SK-N-SH (cell line): ENCODE measurements around the gene NBL1. TPM values are rescaled to one million over a fixed set of nuclear protein-coding genes. Genes with fewer than 3 reads are reported as not detected.

Source experiments
- CTCF ChIA-PET: fragments of 300-600, 350-600 bp; formaldehyde crosslinking; extraction: SDS; loops from one replicate; lab custom pipeline; 2021; lab: Yijun Ruan, JAX
- POLR2A ChIA-PET: fragments of 350-600 bp; sonication (Branson Sonifier 250); formaldehyde crosslinking; extraction: SDS; loops from one replicate; lab custom pipeline; 2020; ENCODE audit warnings: antibody characterized with exemption, inconsistent platforms; lab: Yijun Ruan, JAX
- DNase-seq: peaks from one replicate; pipeline ENCODE4 v3.0.0; 2012
- H2AFZ ChIP-seq: fragments of 200-600 bp; sonication (generic); 2 replicates; pipeline ENCODE4 v1.8.1; 2016; ENCODE audit warnings: antibody characterized with exemption, mild to moderate bottlenecking, low read depth
- H3F3A ChIP-seq: fragments of 200-600 bp; sonication (generic); replicated peaks from 2 replicates; pipeline ENCODE3; 2016; ENCODE audit warnings: antibody characterized with exemption, mild to moderate bottlenecking; ENCODE audit not compliant: insufficient read depth
- H3K27ac ChIP-seq, 2 experiments: fragments of 200-500 bp in 1 of 2; fragments of 200-600 bp in 1 of 2; sonication (Bioruptor generic) in 1 of 2; sonication (generic), shearing (Covaris generic) in 1 of 2; 2 replicates each; pipeline versions ENCODE4 v1.5.1 to v1.6.1; 2014 to 2016; ENCODE audit warnings: low read depth in 2 of 2, inconsistent platforms in 1 of 2, low read length in 1 of 2, mild to moderate bottlenecking in 1 of 2, mixed read lengths in 1 of 2
- H3K27me3 ChIP-seq: fragments of 200-600 bp; sonication (generic), shearing (Covaris generic); 2 replicates; pipeline ENCODE4 v1.6.1; 2016; ENCODE audit warnings: mixed run types; ENCODE audit not compliant: insufficient read depth
- H3K36me3 ChIP-seq, 2 experiments: fragments of 200-500 bp in 1 of 2; fragments of 200-600 bp in 1 of 2; sonication (Bioruptor generic) in 1 of 2; sonication (generic) in 1 of 2; replicated peaks in 1 of 2; 2 replicates each; pipeline versions ENCODE3 to v1.5.1; 2014 to 2016; ENCODE audit warnings: low read length in 1 of 2, mild to moderate bottlenecking in 1 of 2; ENCODE audit not compliant: insufficient read depth in 2 of 2, control insufficient read depth in 1 of 2
- H3K4me1 ChIP-seq, 2 experiments: fragments of 200-500 bp in 1 of 2; fragments of 200-600 bp in 1 of 2; sonication (Bioruptor generic) in 1 of 2; sonication (generic), shearing (Covaris generic) in 1 of 2; 2 replicates each; pipeline versions ENCODE4 v1.5.1 to v1.6.1; 2014 to 2016; ENCODE audit warnings: low read depth in 1 of 2, low read length in 1 of 2, mixed run types in 1 of 2; ENCODE audit not compliant: insufficient read depth in 2 of 2, control insufficient read depth in 1 of 2
- H3K4me2 ChIP-seq: fragments of 200-600 bp; sonication (generic), shearing (Covaris generic); 2 replicates; pipeline ENCODE4 v1.6.1; 2017; ENCODE audit warnings: mixed run types
- H3K4me3 ChIP-seq, 2 experiments: fragments of 200-500 bp in 1 of 2; fragments of 200-600 bp in 1 of 2; sonication (Bioruptor generic) in 1 of 2; sonication (generic), shearing (Covaris generic) in 1 of 2; 2 replicates each; pipeline versions ENCODE4 v1.5.1 to v1.8.1; 2014 to 2016; ENCODE audit warnings: low read depth in 2 of 2, inconsistent platforms in 1 of 2, low read length in 1 of 2, mild to moderate bottlenecking in 1 of 2, mixed read lengths in 1 of 2, moderate library complexity in 1 of 2
- H3K79me2 ChIP-seq: fragments of 200-600 bp; sonication (generic); 2 replicates; pipeline ENCODE4 v1.8.1; 2017; ENCODE audit warnings: mild to moderate bottlenecking; ENCODE audit not compliant: insufficient read depth
- H3K9ac ChIP-seq: fragments of 200-600 bp; sonication (generic); 2 replicates; pipeline ENCODE4 v1.6.1; 2017; ENCODE audit warnings: mixed run types
- H3K9me2 ChIP-seq: fragments of 200-600 bp; sonication (generic); 2 replicates; pipeline ENCODE4 v1.6.1; 2017; ENCODE audit warnings: mixed run types
- H3K9me3 ChIP-seq: fragments of 200-600 bp; sonication (generic); 2 replicates; pipeline ENCODE4 v1.6.1; 2017; ENCODE audit warnings: mixed run types, mild to moderate bottlenecking, moderate library complexity
- H4K20me1 ChIP-seq: fragments of 200-600 bp; sonication (generic); 2 replicates; pipeline ENCODE4 v1.6.1; 2017; ENCODE audit warnings: mild to moderate bottlenecking, mixed run types; ENCODE audit not compliant: insufficient read depth
- CHD2 ChIP-seq: fragments of 150-350 bp; IDR thresholded peaks from 2 replicates; pipeline ENCODE4 v1.6.1; 2018; ENCODE audit warnings: low read length; ENCODE audit not compliant: partially characterized antibody
- ELF1 ChIP-seq: IDR thresholded peaks from 2 replicates; pipeline ENCODE4 v1.4.0; 2012
- EP300 ChIP-seq, 2 experiments: IDR thresholded peaks; 2 replicates each; pipeline versions ENCODE4 v1.4.0 to v1.6.1; 2012; ENCODE audit warnings: borderline replicate concordance in 1 of 2, low read depth in 1 of 2, low read length in 1 of 2
- EZH2phosphoT487 ChIP-seq: fragments of 200-600 bp; sonication (generic); IDR thresholded peaks from 2 replicates; pipeline ENCODE4 v1.6.1; 2017; ENCODE audit warnings: low read depth, mixed run types, mild to moderate bottlenecking, antibody characterized with exemption, moderate library complexity, borderline replicate concordance
- FOXM1 ChIP-seq: IDR thresholded peaks from 2 replicates; pipeline ENCODE4 v1.4.0; 2012; ENCODE audit warnings: low read depth, mild to moderate bottlenecking
- GABPA ChIP-seq: IDR thresholded peaks from 2 replicates; pipeline ENCODE4 v1.4.0; 2012; ENCODE audit warnings: low read depth, mild to moderate bottlenecking
- GATA2 ChIP-seq: sonication (generic); formaldehyde crosslinking; IDR thresholded peaks from 2 replicates; pipeline ENCODE4 v1.5.0; 2020; ENCODE audit warnings: mild to moderate bottlenecking, missing genetic modification reagents
- MEF2A ChIP-seq: IDR thresholded peaks from 2 replicates; pipeline ENCODE4 v1.4.0; 2012; ENCODE audit warnings: low read depth, borderline replicate concordance
- NRF1 ChIP-seq: IDR thresholded peaks from 2 replicates; pipeline ENCODE4 v1.6.1; 2012; ENCODE audit warnings: low read depth, mild to moderate bottlenecking, low read length
- RCOR1 ChIP-seq: fragments of 150-350 bp; IDR thresholded peaks from 2 replicates; pipeline ENCODE4 v1.6.1; 2017; ENCODE audit warnings: antibody characterized with exemption, low read length
- RFX5 ChIP-seq: IDR thresholded peaks from 2 replicates; pipeline ENCODE4 v1.6.1; 2012; ENCODE audit warnings: mild to moderate bottlenecking, improper control_type of control experiment, low read length
- RXRA ChIP-seq: IDR thresholded peaks from 2 replicates; pipeline ENCODE4 v1.4.0; 2012; ENCODE audit warnings: low read depth, mild to moderate bottlenecking, borderline replicate concordance
- SMC3 ChIP-seq: IDR thresholded peaks from 2 replicates; pipeline ENCODE4 v1.6.1; 2012; ENCODE audit warnings: low read depth, low read length, improper control_type of control experiment
- TAF1 ChIP-seq: IDR thresholded peaks from 2 replicates; pipeline ENCODE4 v1.6.1; 2012; ENCODE audit warnings: low read depth, mild to moderate bottlenecking, low read length, moderate library complexity, borderline replicate concordance
- TCF12 ChIP-seq: IDR thresholded peaks from 2 replicates; pipeline ENCODE4 v1.4.0; 2012
- TEAD4 ChIP-seq: IDR thresholded peaks from 2 replicates; pipeline ENCODE4 v1.4.0; 2012; ENCODE audit warnings: mild to moderate bottlenecking, borderline replicate concordance; ENCODE audit not compliant: insufficient read depth
- WGBS: methylation state at CpG from one replicate; pipeline ENCODE4 v1.1.6; 2017; ENCODE audit warnings: low lambda C conversion rate; 5-methylcytosine and 5-hydroxymethylcytosine counted together
- polyA plus RNA-seq, 3 experiments: library from polyadenylated mRNA; depleted of rRNA; stranded (reverse); fragments of >200 nt; gene quantifications; 2 replicates each; pipeline ENCODE4 v1.2.3, GENCODE V29; 2012
- TF ChIP-seq, protein P1 (sequence below): IDR thresholded peaks from 2 replicates; pipeline ENCODE4 v1.6.1; 2012; ENCODE audit warnings: mild to moderate bottlenecking, low read depth, low read length, moderate library complexity
- TF ChIP-seq, protein P2 (sequence below): fragments of 150-350 bp; IDR thresholded peaks from 2 replicates; pipeline ENCODE4 v1.6.1; 2016; ENCODE audit warnings: mild to moderate bottlenecking, low read depth, low read length
- TF ChIP-seq, protein P3 (sequence below): IDR thresholded peaks from 2 replicates; pipeline ENCODE4 v1.4.0; 2012; ENCODE audit warnings: low read depth
- TF ChIP-seq, protein P4 (sequence below): IDR thresholded peaks from 2 replicates; pipeline ENCODE4 v1.4.0; 2012; ENCODE audit warnings: low read depth, borderline replicate concordance
- TF ChIP-seq, protein P5 (sequence below): fragments of 150-350 bp; IDR thresholded peaks from 2 replicates; pipeline ENCODE4 v1.6.1; 2017; ENCODE audit warnings: antibody characterized with exemption, low read length, low read depth, borderline replicate concordance

Gene NBL1
- polyA plus RNA-seq, 1 of the 3 experiments (the other 2 are of a cell fraction): 36.1 TPM

DNA sequence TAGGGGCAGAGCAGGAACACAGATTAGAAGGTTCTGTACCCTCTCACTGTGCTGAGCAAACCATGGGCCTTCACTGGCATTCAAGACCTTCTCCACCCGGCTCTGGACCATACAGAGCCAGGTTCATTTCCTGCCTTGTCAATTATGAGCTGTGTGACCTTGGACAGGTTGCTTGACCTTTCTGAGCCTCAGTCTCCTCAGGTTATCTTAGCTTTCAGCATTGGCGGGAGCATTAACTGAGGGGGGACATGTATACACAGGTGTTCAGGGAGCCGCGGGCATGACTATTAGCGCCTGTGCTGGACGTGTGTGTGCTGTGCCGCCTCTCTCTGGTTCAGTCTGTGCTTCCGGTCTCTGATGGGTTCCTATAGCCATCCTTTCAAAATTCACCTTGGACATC, 52.7 kb downstream of the NBL1 start:
- 89% methylated on average over 7 of the region's 8 CpGs for WGBS
- H3K27me3 ChIP-seq: no peaks in the 10 kb centered on the region

DNA sequence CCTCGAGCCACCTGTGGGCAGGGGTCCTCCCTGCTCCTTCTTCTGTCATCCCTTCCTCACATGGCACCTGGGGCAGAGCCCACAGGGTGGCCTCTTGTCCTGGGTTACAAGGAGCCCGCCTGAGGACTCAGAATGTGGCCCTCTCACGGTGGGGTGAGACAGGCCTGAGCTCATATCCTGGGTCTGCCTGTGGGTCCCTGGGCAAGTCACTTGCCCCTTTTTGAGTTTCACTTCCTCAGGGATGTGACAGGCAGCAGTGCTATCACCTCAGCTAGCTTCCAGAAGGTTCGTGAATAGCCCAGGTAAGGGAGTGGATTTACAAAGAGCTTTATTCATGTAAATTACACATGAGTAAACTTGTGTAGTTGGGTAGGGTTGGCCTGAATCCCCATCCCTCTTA, 54.1 kb downstream of the NBL1 start:
- WGBS: 89% methylated on average over 2 of the region's 4 CpGs
- DNase-seq: no peak
- no peaks in the 10 kb centered on the region for H3F3A ChIP-seq
- no peaks in the 10 kb centered on the region for H3K79me2 ChIP-seq
- H3K27ac ChIP-seq: no peak overlapping the region
- no peaks in the 10 kb centered on the region for H3K36me3 ChIP-seq
- POLR2A ChIA-PET: no interaction called here
- no peaks in the 10 kb centered on the region for H4K20me1 ChIP-seq
- H2AFZ ChIP-seq: no peak overlapping the region
- no peak overlapping the region for H3K9ac ChIP-seq
- TF ChIP-seq, protein P1, sequence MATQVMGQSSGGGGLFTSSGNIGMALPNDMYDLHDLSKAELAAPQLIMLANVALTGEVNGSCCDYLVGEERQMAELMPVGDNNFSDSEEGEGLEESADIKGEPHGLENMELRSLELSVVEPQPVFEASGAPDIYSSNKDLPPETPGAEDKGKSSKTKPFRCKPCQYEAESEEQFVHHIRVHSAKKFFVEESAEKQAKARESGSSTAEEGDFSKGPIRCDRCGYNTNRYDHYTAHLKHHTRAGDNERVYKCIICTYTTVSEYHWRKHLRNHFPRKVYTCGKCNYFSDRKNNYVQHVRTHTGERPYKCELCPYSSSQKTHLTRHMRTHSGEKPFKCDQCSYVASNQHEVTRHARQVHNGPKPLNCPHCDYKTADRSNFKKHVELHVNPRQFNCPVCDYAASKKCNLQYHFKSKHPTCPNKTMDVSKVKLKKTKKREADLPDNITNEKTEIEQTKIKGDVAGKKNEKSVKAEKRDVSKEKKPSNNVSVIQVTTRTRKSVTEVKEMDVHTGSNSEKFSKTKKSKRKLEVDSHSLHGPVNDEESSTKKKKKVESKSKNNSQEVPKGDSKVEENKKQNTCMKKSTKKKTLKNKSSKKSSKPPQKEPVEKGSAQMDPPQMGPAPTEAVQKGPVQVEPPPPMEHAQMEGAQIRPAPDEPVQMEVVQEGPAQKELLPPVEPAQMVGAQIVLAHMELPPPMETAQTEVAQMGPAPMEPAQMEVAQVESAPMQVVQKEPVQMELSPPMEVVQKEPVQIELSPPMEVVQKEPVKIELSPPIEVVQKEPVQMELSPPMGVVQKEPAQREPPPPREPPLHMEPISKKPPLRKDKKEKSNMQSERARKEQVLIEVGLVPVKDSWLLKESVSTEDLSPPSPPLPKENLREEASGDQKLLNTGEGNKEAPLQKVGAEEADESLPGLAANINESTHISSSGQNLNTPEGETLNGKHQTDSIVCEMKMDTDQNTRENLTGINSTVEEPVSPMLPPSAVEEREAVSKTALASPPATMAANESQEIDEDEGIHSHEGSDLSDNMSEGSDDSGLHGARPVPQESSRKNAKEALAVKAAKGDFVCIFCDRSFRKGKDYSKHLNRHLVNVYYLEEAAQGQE: no peak
- TF ChIP-seq, protein P2, sequence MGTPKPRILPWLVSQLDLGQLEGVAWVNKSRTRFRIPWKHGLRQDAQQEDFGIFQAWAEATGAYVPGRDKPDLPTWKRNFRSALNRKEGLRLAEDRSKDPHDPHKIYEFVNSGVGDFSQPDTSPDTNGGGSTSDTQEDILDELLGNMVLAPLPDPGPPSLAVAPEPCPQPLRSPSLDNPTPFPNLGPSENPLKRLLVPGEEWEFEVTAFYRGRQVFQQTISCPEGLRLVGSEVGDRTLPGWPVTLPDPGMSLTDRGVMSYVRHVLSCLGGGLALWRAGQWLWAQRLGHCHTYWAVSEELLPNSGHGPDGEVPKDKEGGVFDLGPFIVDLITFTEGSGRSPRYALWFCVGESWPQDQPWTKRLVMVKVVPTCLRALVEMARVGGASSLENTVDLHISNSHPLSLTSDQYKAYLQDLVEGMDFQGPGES: no peak
- TF ChIP-seq RCOR1: no peak
- TF ChIP-seq NRF1: no peak
- TF ChIP-seq MEF2A: no peak
- TF ChIP-seq RXRA: no peak
- TF ChIP-seq, protein P3, sequence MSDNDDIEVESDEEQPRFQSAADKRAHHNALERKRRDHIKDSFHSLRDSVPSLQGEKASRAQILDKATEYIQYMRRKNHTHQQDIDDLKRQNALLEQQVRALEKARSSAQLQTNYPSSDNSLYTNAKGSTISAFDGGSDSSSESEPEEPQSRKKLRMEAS: no peak
- no peak for TF ChIP-seq SMC3
- TF ChIP-seq GABPA: no peak
- no peak for TF ChIP-seq ELF1
- no peak for TF ChIP-seq EZH2phosphoT487
- TF ChIP-seq TCF12: no peak
- no peak for TF ChIP-seq TAF1
- TF ChIP-seq TEAD4: no peak
- TF ChIP-seq, all 33 proteins: peak for 0
- CTCF ChIA-PET: interaction anchor here (1.0 to 2.4 kb wide), 2 partner anchors 18 to 37 kb away, joined by 4 to 19 read pairs; no protein-coding TSS in a partner anchor
- H3K27me3 ChIP-seq: no peaks in the 10 kb centered on the region
- H3K4me1 ChIP-seq: no peaks in the 10 kb centered on the region
- H3K9me3 ChIP-seq: no peaks in the 10 kb centered on the region
- no peaks in the 10 kb centered on the region for H3K9me2 ChIP-seq
- no peak overlapping the region for H3K4me3 ChIP-seq
- no peak overlapping the region for H3K4me2 ChIP-seq

More for the DNA sequence above, 52.7 kb downstream of the NBL1 start:
- ChIA-PET CTCF (interaction anchor here (1.3 to 3.1 kb wide), 3 partner anchors 8 to 43 kb away, joined by 3 to 23 read pairs (median 19); no protein-coding TSS in a partner anchor), POLR2A (no interaction called here)
- Histone ChIP-seq H3F3A (no peaks in the 10 kb centered on the region), H3K4me2 (no peak overlapping the region), H2AFZ (no peak overlapping the region), H3K4me3 (no peak overlapping the region), H3K9me2 (no peaks in the 10 kb centered on the region), H3K4me1 (no peaks in the 10 kb centered on the region), H3K9me3 (no peaks in the 10 kb centered on the region), H4K20me1 (no peaks in the 10 kb centered on the region), H3K36me3 (no peaks in the 10 kb centered on the region), H3K79me2 (no peaks in the 10 kb centered on the region), H3K27ac (no peak overlapping the region), H3K9ac (no peak overlapping the region)
- TF ChIP-seq TEAD4 (no peak), CHD2 (no peak), GABPA (no peak), ELF1 (no peak), FOXM1 (no peak), GATA2 (CRISPR knock-in tag) (no peak), RXRA (no peak), RCOR1 (no peak), RFX5 (no peak), NRF1 (no peak), MEF2A (no peak), EP300 (IDR thresholded peaks at IDR 0.05; ENCODE audit: borderline replicate concordance in 1 of 2, low read depth in 1 of 2, low read length in 1 of 2) (no peak), TCF12 (no peak)
- TF ChIP-seq, protein P4, sequence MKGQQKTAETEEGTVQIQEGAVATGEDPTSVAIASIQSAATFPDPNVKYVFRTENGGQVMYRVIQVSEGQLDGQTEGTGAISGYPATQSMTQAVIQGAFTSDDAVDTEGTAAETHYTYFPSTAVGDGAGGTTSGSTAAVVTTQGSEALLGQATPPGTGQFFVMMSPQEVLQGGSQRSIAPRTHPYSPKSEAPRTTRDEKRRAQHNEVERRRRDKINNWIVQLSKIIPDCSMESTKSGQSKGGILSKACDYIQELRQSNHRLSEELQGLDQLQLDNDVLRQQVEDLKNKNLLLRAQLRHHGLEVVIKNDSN: no peak
- TF ChIP-seq, protein P5, sequence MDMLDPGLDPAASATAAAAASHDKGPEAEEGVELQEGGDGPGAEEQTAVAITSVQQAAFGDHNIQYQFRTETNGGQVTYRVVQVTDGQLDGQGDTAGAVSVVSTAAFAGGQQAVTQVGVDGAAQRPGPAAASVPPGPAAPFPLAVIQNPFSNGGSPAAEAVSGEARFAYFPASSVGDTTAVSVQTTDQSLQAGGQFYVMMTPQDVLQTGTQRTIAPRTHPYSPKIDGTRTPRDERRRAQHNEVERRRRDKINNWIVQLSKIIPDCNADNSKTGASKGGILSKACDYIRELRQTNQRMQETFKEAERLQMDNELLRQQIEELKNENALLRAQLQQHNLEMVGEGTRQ: no peak
- no peak for DNase-seq
